ENCODE measurements around the gene CDH4. TPM values are rescaled to one million over a fixed set of nuclear protein-coding genes. Genes with fewer than 3 reads are reported as not detected.
A peak's percentile ranks its signal among the peaks of the same experiment; 100 is the strongest.
"Not testable (repeated sequence)": the region's sequence is repeated elsewhere in the genome, so short reads cannot be mapped to it uniquely, and the experiment has no call there.

The CDH4 gene
- total RNA-seq, 1 donor from 2014 or later, result 8.9 TPM

GRCh38 chr20:61979090-61979489, 727.0 kb downstream of the CDH4 start:
- Mint-ChIP-seq H3K27me3 (ENCODE audit: low read depth) (no peaks in the 10 kb centered on the region), H3K27ac (ENCODE audit: unreplicated experiment) (peak overlapping the region; percentile 6), H3K4me1 (peaks cover 22% of the 10 kb centered on the region), H3K4me3 (peak overlapping the region; percentile 12), H3K36me3 (ENCODE audit: low read depth) (peaks cover 10% of the 10 kb centered on the region), H3K9me3 (no peaks in the 10 kb centered on the region)
- TF ChIP-seq, protein P1, sequence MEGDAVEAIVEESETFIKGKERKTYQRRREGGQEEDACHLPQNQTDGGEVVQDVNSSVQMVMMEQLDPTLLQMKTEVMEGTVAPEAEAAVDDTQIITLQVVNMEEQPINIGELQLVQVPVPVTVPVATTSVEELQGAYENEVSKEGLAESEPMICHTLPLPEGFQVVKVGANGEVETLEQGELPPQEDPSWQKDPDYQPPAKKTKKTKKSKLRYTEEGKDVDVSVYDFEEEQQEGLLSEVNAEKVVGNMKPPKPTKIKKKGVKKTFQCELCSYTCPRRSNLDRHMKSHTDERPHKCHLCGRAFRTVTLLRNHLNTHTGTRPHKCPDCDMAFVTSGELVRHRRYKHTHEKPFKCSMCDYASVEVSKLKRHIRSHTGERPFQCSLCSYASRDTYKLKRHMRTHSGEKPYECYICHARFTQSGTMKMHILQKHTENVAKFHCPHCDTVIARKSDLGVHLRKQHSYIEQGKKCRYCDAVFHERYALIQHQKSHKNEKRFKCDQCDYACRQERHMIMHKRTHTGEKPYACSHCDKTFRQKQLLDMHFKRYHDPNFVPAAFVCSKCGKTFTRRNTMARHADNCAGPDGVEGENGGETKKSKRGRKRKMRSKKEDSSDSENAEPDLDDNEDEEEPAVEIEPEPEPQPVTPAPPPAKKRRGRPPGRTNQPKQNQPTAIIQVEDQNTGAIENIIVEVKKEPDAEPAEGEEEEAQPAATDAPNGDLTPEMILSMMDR (conservative IDR thresholded peaks at IDR 0.05), result no peak
- DNase-seq (ENCODE audit: low read depth, low spot score), result no peak

- H3K27ac Mint-ChIP-seq (ENCODE audit: unreplicated experiment), result no peak overlapping the region
- H3K36me3 Mint-ChIP-seq (ENCODE audit: low read depth), result peaks cover 12% of the 10 kb centered on the region
- no peak overlapping the region for H3K4me3 Mint-ChIP-seq
- DNase-seq (ENCODE audit: low read depth, low spot score), result no peak
- H3K4me1 Mint-ChIP-seq, result peaks cover 22% of the 10 kb centered on the region
- H3K9me3 Mint-ChIP-seq, result no peaks in the 10 kb centered on the region
- H3K27me3 Mint-ChIP-seq (ENCODE audit: low read depth), result no peaks in the 10 kb centered on the region
- TF ChIP-seq, protein P1 (conservative IDR thresholded peaks at IDR 0.05), result no peak
Observed at GRCh38 chr20:61979701-61980635, 727.9 kb downstream of the CDH4 start.

DNA sequence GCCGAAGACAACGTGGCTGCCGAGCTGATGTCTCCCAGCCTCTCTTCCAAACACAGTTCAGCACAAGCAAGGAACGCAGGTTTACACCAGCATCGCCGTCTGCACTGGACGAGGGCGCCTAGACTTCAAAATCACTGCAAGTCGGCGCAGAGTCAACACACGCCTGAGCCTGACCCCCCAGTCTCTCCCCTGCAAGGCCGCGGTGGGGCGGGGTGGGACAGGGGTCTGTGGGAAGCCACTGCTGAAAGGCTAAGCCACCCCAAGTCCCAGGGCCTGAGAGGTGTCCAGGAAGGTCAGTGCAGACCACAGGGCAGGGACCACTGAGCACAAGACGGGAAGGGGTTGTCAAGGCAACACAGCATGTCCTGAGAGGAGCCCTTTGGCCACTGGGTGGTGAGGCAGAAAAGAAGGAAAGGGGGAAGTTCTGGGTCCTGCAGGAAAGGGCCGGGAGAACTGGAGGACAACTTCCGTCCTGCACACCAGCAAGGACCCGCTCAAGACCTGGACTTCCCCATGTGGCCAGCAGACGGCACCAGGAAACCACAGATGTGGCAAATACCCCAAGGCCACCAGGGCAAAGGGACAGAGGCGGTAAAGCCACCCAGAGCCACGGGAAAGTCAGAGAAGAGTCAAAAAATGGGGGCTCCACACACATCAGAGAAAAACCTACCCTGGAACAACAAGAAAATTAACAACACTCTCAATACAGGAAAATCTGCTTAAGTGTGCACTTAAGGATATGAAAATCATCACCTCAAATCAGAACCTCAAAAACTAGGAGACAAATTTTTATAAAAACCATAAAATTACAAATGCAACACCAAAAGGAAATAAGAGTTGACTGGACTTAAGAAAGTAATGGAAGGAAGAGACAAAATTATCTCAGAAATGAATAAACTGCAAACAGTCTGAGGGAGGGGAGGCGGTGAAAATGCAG, 728.9 kb downstream of the CDH4 start:
- Mint-ChIP-seq H3K9me3 (no peaks in the 10 kb centered on the region), H3K4me1 (peaks cover 18% of the 10 kb centered on the region), H3K27ac (ENCODE audit: unreplicated experiment) (no peak overlapping the region), H3K27me3 (ENCODE audit: low read depth) (no peaks in the 10 kb centered on the region), H3K4me3 (no peak overlapping the region), H3K36me3 (ENCODE audit: low read depth) (peaks cover 12% of the 10 kb centered on the region)
- TF ChIP-seq, protein P1 (conservative IDR thresholded peaks at IDR 0.05), result peak; percentile 56
- DNase-seq (ENCODE audit: low read depth, low spot score), result no peak

DNA sequence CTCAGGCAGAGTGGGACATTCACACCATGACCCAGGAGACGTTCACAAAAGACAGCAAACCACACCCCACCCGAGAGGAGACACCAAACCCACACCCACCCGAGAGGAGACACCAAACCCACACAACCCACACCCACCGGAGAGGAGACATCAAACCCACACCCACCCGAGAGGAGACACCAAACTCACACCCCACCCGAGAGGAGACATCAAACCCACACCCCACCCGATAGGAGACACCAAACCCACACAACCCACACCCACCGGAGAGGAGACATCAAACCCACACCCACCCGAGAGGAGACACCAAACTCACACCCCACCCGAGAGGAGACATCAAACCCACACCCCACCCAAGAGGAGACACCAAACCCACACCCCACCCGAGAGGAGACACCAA, 729.6 kb downstream of the CDH4 start:
- H3K27me3 Mint-ChIP-seq (ENCODE audit: low read depth); H3K4me3 Mint-ChIP-seq; H3K9me3 Mint-ChIP-seq; H3K27ac Mint-ChIP-seq (ENCODE audit: unreplicated experiment); DNase-seq (ENCODE audit: low read depth, low spot score): not testable (repeated sequence)
- peaks cover 15% of the 10 kb centered on the region for H3K4me1 Mint-ChIP-seq
- H3K36me3 Mint-ChIP-seq (ENCODE audit: low read depth), result peaks cover 12% of the 10 kb centered on the region

GRCh38 chr20:61982191-61982950, 730.3 kb downstream of the CDH4 start:
- Mint-ChIP-seq H3K27me3 (ENCODE audit: low read depth) (no peaks in the 10 kb centered on the region), H3K27ac (ENCODE audit: unreplicated experiment) (no peak overlapping the region), H3K4me1 (peaks cover 13% of the 10 kb centered on the region), H3K9me3 (no peaks in the 10 kb centered on the region), H3K4me3 (no peak overlapping the region), H3K36me3 (ENCODE audit: low read depth) (peaks cover 14% of the 10 kb centered on the region)
- no peak for DNase-seq (ENCODE audit: low read depth, low spot score)
- TF ChIP-seq, protein P1 (conservative IDR thresholded peaks at IDR 0.05), result no peak

All from neural crest cell (in vitro differentiated cells).